Lower leg skin (tissue), 4 donors: ENCODE results near the gene BTN2A1. TPM values are rescaled to one million over a fixed set of nuclear protein-coding genes. Genes with fewer than 3 reads are reported as not detected.

Experiments
- DNase-seq, 2 donors: peaks; one replicate each; pipeline ENCODE4 v3.0.0-alpha.2; 2019; ENCODE audit warnings: low spot score in 2 of 2
- H3K4me3 ChIP-seq: fragments of 200-600 bp; sonication (generic); 2 replicates; pipeline ENCODE4 v1.5.1; 2017; ENCODE audit warnings: mild to moderate bottlenecking, low read depth; ENCODE audit not compliant: poor library complexity, severe bottlenecking
- POLR2A ChIP-seq, 2 donors: fragments of 450-650 bp; IDR thresholded peaks; one replicate each; pipeline ENCODE4 v1.6.1; 2016 to 2017; ENCODE audit warnings: antibody characterized with exemption in 2 of 2, mild to moderate bottlenecking in 1 of 2, moderate library complexity in 1 of 2
- WGBS, 2 donors: methylation state at CpG; one replicate each; pipeline ENCODE4 v1.1.5; 2018; 5-methylcytosine and 5-hydroxymethylcytosine counted together
- intact Hi-C: fragments of 100-400 bp; cut with DNase I; formaldehyde crosslinking; loops from one replicate; pipeline ENCODE4 v1.15.0; 2023; ENCODE audit warnings: low total_unique reads
- total RNA-seq, 4 donors: library from RNA; depleted of rRNA; stranded (reverse); fragments of >200 nt; gene quantifications; one replicate each; pipeline ENCODE4 v1.1.0, GENCODE V29; 2016
- TF ChIP-seq, protein P1 (sequence below), 3 donors: fragments of 450-650 bp; IDR thresholded peaks; one replicate each; pipeline ENCODE4 v1.5.1; 2016; ENCODE audit warnings: antibody characterized with exemption in 3 of 3, mild to moderate bottlenecking in 3 of 3, moderate library complexity in 2 of 3

The BTN2A1 gene
- total RNA-seq, 4 donors from 2014 or later, result 9.9 to 16.4 (median 12.0) TPM

DNA sequence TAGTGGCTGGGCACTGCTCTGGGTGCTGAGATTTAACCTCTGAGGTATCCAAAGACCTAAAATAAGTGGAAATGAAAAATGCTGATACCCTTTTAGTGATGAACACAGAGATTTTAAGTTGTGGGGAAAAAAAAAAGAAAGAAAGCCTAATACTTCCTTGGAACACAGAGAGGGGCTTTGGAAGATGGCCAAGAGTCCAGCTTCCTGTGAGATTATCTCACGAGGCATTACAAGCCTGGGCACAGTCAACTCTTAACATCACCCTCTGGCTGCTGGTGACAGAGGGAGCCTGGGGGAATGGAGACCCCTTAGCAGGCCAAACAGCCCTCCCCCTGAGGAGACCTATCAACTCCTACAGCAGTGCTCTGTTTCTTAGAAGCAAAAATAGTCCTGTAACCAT lies 19.7 kb downstream of the BTN2A1 start:
- no peak for DNase-seq
- no peak for TF ChIP-seq POLR2A (IDR thresholded peaks at IDR 0.05)
- TF ChIP-seq, protein P1, sequence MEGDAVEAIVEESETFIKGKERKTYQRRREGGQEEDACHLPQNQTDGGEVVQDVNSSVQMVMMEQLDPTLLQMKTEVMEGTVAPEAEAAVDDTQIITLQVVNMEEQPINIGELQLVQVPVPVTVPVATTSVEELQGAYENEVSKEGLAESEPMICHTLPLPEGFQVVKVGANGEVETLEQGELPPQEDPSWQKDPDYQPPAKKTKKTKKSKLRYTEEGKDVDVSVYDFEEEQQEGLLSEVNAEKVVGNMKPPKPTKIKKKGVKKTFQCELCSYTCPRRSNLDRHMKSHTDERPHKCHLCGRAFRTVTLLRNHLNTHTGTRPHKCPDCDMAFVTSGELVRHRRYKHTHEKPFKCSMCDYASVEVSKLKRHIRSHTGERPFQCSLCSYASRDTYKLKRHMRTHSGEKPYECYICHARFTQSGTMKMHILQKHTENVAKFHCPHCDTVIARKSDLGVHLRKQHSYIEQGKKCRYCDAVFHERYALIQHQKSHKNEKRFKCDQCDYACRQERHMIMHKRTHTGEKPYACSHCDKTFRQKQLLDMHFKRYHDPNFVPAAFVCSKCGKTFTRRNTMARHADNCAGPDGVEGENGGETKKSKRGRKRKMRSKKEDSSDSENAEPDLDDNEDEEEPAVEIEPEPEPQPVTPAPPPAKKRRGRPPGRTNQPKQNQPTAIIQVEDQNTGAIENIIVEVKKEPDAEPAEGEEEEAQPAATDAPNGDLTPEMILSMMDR (IDR thresholded peaks at IDR 0.05), result no peak
- WGBS, 2 donors, result 56 to 59% methylated on average over 1 of the region's 1 CpG
- intact Hi-C loops, result no loop called here
- H3K4me3 ChIP-seq, result no peak overlapping the region

DNA sequence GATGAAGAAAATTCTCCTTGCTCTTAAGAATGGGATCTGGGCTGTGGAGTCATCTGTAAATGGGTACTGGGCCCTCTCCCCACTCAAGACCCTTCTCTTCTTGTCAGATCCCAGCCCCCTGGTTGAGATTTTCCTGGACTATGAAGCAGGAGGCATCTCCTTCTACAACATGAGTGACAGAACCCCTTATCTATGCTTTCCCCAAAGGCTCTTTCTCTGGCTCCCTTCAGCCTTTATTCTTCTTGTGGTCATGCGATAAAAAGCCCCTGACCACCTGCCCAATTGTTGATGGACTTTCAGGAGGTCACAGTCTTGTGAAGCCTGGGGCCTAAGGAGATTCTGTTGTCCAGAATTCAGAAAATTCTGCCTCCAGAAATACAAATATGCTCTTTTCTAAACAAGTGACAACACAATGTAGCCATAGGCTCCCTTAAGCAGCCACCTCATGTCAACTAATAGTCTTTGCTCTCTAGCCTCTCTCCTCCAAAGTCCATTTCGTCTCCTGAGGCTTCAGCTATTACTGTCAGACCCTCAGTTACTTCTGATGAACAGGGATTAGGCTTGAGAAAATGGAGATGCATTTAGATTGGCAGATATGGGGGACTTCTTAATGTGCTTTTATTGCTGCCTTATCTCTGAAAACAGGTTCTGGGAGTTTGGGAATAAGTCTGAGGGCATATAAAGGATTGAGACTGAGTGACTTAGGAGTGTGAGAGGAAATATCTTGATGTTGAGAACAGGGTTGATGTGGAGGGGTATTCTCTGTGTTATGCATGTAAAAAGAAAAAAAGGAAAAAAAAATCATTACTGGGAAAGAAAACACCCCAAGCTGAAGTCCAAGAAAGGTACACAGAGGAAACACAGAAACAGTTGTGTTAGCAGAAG lies 20.6 kb downstream of the BTN2A1 start:
- intact Hi-C loops, result no loop called here
- TF ChIP-seq POLR2A (IDR thresholded peaks at IDR 0.05), result no peak
- TF ChIP-seq, protein P1 (IDR thresholded peaks at IDR 0.05), result no peak

DNA sequence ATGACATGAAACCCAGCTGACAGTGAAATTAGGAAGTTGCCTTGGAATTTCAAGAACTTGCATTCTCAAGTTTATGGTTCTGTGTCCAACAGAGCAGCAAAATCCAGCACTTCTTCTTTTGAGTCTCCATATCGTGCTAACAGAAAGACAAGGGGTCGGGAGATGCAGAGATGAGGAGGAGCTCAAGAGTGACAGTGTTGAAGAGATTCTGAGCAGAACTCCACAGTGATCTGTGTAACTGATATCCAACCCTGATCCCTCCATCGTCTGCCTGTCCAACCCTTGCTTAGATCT lies 21.2 kb downstream of the BTN2A1 start:
- intact Hi-C loops, result no loop called here
- no peak for DNase-seq
- TF ChIP-seq POLR2A (IDR thresholded peaks at IDR 0.05), result no peak
- TF ChIP-seq, protein P1 (IDR thresholded peaks at IDR 0.05), result no peak
- no peak overlapping the region for H3K4me3 ChIP-seq
- 75 to 78% methylated on average over 3 of the region's 3 CpGs for WGBS, 2 donors

More for the DNA sequence above, 20.6 kb downstream of the BTN2A1 start:
- no peak for DNase-seq
- no peak overlapping the region for H3K4me3 ChIP-seq
- 93 to 98% methylated on average over 2 of the region's 2 CpGs for WGBS, 2 donors

DNA sequence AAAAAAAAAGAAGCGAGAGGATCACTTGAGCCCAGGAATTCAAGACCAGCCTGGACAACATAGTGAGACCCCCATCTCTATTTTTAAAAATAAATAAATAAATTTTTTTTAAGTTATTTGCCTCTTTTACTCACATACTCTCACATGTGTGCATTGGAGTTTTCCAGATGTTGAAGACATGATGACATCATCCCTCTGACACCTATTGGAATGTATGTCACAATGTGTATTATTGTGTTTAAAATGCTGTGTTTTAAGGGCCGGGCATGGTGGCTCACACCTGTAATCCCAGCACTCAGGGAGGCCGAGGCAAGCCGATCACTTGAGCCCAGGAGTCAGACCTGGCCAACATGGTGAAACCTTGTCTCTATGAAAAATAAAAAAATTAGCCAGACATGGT lies 24.6 kb downstream of the BTN2A1 start:
- 88 to 93% methylated on average over 4 of the region's 4 CpGs for WGBS, 2 donors
- H3K4me3 ChIP-seq, result no peak overlapping the region
- no peak for DNase-seq
- intact Hi-C loops, result no loop called here
- TF ChIP-seq, protein P1 (IDR thresholded peaks at IDR 0.05), result no peak
- no peak for TF ChIP-seq POLR2A (IDR thresholded peaks at IDR 0.05)

DNA sequence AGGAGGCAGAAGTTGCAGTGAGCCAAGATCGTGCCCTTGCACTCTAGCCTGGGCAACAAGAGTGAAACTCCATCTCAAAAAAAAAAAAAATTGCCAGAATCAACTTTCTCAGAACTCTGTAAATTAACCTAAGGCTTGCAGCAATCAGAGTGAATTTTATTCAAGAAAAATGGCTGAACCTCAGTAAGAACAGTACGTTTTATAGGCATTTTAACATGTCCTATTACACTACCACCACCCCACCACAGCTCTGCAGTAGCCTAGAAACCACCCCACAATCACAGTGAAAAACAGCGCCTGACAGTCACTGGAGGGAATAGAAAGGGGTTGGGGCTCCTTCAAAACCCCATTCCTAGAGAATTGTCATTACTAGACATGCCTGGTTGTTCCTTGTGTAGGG lies 26.0 kb downstream of the BTN2A1 start:
- 90 to 94% methylated on average over 3 of the region's 3 CpGs for WGBS, 2 donors
- no peak for TF ChIP-seq POLR2A (IDR thresholded peaks at IDR 0.05)
- TF ChIP-seq, protein P1 (IDR thresholded peaks at IDR 0.05), result no peak
- no peak for DNase-seq
- H3K4me3 ChIP-seq, result no peak overlapping the region
- intact Hi-C loops, result no loop called here

DNA sequence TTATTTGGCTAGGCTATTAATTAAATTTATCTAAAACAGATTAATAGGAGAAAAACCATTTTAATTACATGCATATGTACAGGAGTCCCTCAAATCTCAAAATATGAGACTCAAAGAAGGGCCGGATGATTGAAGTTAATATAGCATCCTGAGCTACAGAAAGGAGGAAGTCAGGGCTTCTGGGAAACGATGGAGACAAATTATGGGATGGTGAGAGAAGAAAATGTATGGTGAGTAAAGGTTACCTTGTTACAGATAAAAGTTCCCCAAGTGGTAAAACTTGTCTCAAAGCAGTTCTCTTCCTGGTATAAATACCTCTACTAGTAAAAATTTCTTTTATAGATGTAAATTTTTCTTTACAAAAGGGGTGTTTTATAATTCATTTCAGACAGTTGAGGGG lies 26.4 kb downstream of the BTN2A1 start:
- intact Hi-C loops, result no loop called here
- no peak overlapping the region for H3K4me3 ChIP-seq
- 60 to 68% methylated on average over 2 of the region's 2 CpGs for WGBS, 2 donors
- DNase-seq, result no peak
- TF ChIP-seq, protein P1 (IDR thresholded peaks at IDR 0.05), result no peak
- no peak for TF ChIP-seq POLR2A (IDR thresholded peaks at IDR 0.05)
